CD14-positive monocyte (primary cell): ENCODE measurements around the gene NARF. TPM values are rescaled to one million over a fixed set of nuclear protein-coding genes. Genes with fewer than 3 reads are reported as not detected.

ENCODE experiments used
- DNase-seq, 3 donors: peaks; one replicate each; pipeline ENCODE4 v3.0.0-alpha.2; 2011 to 2022
- H2AFZ ChIP-seq: 2 replicates; pipeline ENCODE4 v1.6.0; 2012; ENCODE audit warnings: mild to moderate bottlenecking, low read depth, low read length, inconsistent platforms; ENCODE audit not compliant: insufficient read depth, poor library complexity, severe bottlenecking
- H3K27ac ChIP-seq, 2 donors: 1 replicate in 1 of 2; 2 replicates in 1 of 2; pipeline ENCODE4 v1.5.1; 2012 to 2013; ENCODE audit warnings: low read length in 2 of 2, control low read depth in 1 of 2, inconsistent platforms in 1 of 2, low read depth in 1 of 2, mild to moderate bottlenecking in 1 of 2
- H3K27me3 ChIP-seq, 2 donors: one replicate each; pipeline versions ENCODE4 v1.6.0 to v1.6.1; 2011 to 2013; ENCODE audit warnings: low read length in 2 of 2; ENCODE audit not compliant: control insufficient read depth in 2 of 2, insufficient read depth in 2 of 2
- H3K36me3 ChIP-seq, 2 donors: replicated peaks in 1 of 2; 1 replicate in 1 of 2; 2 replicates in 1 of 2; pipeline versions ENCODE4 v1.5.1 to v1.6.1; 2012 to 2013; ENCODE audit warnings: low read length in 2 of 2, control low read depth in 1 of 2, inconsistent platforms in 1 of 2, mild to moderate bottlenecking in 1 of 2; ENCODE audit not compliant: insufficient read depth in 2 of 2, control insufficient read depth in 1 of 2
- H3K4me1 ChIP-seq, 2 donors: 1 replicate in 1 of 2; 2 replicates in 1 of 2; pipeline versions ENCODE4 v1.5.1 to v1.6.1; 2012 to 2013; ENCODE audit warnings: low read length in 2 of 2, control low read depth in 1 of 2, inconsistent platforms in 1 of 2, mild to moderate bottlenecking in 1 of 2, moderate library complexity in 1 of 2; ENCODE audit not compliant: insufficient read depth in 2 of 2, control insufficient read depth in 1 of 2
- H3K4me2 ChIP-seq: replicated peaks from 2 replicates; pipeline ENCODE3; 2012; ENCODE audit warnings: low read length, moderate library complexity, mild to moderate bottlenecking; ENCODE audit not compliant: poor library complexity, severe bottlenecking; ENCODE audit errors: extremely low read depth
- H3K4me3 ChIP-seq, 3 experiments: fragments of 200-600 bp in 1 of 3; sonication (generic) in 1 of 3; replicated peaks in 1 of 3; 1 replicate in 2 of 3; 2 replicates in 1 of 3; pipeline ENCODE4 v1.5.1; 2011 to 2013; ENCODE audit warnings: low read length in 3 of 3, mild to moderate bottlenecking in 3 of 3, control low read depth in 2 of 3, low read depth in 2 of 3, inconsistent platforms in 1 of 3, moderate library complexity in 1 of 3
- H3K79me2 ChIP-seq: 2 replicates; pipeline ENCODE4 v1.6.0; 2012; ENCODE audit warnings: mild to moderate bottlenecking, control low read depth, inconsistent platforms, low read length, moderate library complexity; ENCODE audit not compliant: insufficient read depth
- H3K9ac ChIP-seq: 2 replicates; pipeline ENCODE4 v1.6.0; 2017; ENCODE audit warnings: low read length, mild to moderate bottlenecking; ENCODE audit not compliant: insufficient read depth, poor library complexity, severe bottlenecking
- H3K9me3 ChIP-seq, 2 donors: replicated peaks in 1 of 2; 1 replicate in 1 of 2; 2 replicates in 1 of 2; pipeline versions ENCODE4 v1.5.1 to v1.6.1; 2012 to 2013; ENCODE audit warnings: low read length in 2 of 2, control low read depth in 1 of 2; ENCODE audit not compliant: control insufficient read depth in 1 of 2, insufficient read depth in 1 of 2
- H4K20me1 ChIP-seq: 2 replicates; pipeline ENCODE4 v1.6.0; 2012; ENCODE audit warnings: mild to moderate bottlenecking, low read length, control low read depth, moderate library complexity; ENCODE audit not compliant: insufficient read depth
- H3K27ac Mint-ChIP-seq, 7 donors: one replicate each; pipeline ENCODE4 v1.8.0; 2020; ENCODE audit warnings: mild to moderate bottlenecking in 7 of 7, mixed read lengths in 7 of 7, moderate library complexity in 6 of 7, inconsistent platforms in 2 of 7
- H3K27me3 Mint-ChIP-seq, 3 donors: one replicate each; pipeline ENCODE4 v1.8.0; 2021 to 2022; ENCODE audit warnings: low read depth in 3 of 3, mild to moderate bottlenecking in 3 of 3, mixed read lengths in 3 of 3, moderate library complexity in 3 of 3, inconsistent platforms in 1 of 3
- H3K36me3 Mint-ChIP-seq, 2 donors: one replicate each; pipeline ENCODE4 v1.8.0; 2020; ENCODE audit warnings: mixed read lengths in 2 of 2, inconsistent platforms in 1 of 2, mild to moderate bottlenecking in 1 of 2
- H3K4me1 Mint-ChIP-seq: one replicate; pipeline ENCODE4 v1.8.0; 2020; ENCODE audit warnings: mild to moderate bottlenecking, mixed read lengths
- H3K4me3 Mint-ChIP-seq, 2 donors: one replicate each; pipeline ENCODE4 v1.8.0; 2020; ENCODE audit warnings: mild to moderate bottlenecking in 2 of 2, mixed read lengths in 2 of 2, moderate library complexity in 1 of 2
- H3K9me3 Mint-ChIP-seq, 7 donors: one replicate each; pipeline ENCODE4 v1.8.0; 2020 to 2022; ENCODE audit warnings: mixed read lengths in 7 of 7, mild to moderate bottlenecking in 6 of 7, moderate library complexity in 6 of 7, inconsistent platforms in 2 of 7
- CTCF ChIP-seq: fragments of 200-600 bp; IDR thresholded peaks from one replicate; pipeline ENCODE4 v1.8.0; 2022; ENCODE audit warnings: antibody characterized with exemption, mild to moderate bottlenecking
- WGBS: methylation state at CpG from one replicate; pipeline ENCODE4 v1.1.5; 2013; ENCODE audit warnings: missing lambda C conversion rate; ENCODE audit not compliant: insufficient coverage; 5-methylcytosine and 5-hydroxymethylcytosine counted together
- intact Hi-C, 2 donors: fragments of 100-400 bp; cut with micrococcal nuclease; formaldehyde crosslinking; loops; one replicate each; pipeline versions ENCODE4 v1.15.0 to v1.15.1; 2023
- polyA plus RNA-seq, 3 donors: library from polyadenylated mRNA; depleted of rRNA in 1 of 3; unstranded in 2 of 3; stranded (reverse) in 1 of 3; fragments of 300-500 nt in 2 of 3; fragments of >200 nt in 1 of 3; fragmentation: Illumina TruSeq in 2 of 3; gene quantifications; 1 replicate in 2 of 3; 2 replicates in 1 of 3; pipeline ENCODE4 v1.2.3, GENCODE V29; 2012 to 2021

The NARF gene
- polyA plus RNA-seq, 3 donors, result 91.2 to 101 (median 100) TPM

DNA sequence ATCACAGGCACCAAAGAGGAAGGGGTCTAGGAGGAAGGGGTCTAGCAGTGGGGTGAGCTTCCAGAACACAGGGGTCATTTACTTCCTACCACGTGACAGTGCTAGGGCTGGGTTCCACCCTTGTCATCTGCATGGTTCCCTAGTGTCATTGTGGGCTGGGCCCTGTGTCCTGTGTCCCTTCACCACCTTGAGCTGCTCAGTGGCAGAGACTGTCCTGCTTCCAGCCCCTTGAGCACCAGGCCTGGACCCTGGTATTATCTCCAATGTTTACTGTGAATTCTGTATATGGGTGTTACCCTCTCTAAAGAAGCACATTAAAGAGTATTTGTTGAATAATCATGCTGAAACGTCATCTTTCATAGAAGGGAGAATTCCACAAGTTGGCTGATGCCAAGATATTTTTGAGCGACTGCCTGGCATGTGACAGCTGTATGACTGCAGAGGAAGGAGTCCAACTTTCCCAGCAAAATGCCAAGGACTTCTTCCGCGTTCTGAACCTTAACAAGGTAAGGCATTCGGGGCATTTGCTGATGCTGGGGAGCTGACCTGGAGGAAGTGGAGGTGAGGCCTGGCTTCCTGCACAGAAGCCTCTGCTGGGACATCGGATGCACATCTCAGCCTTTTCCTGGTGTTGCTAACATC lies 5.5 kb downstream of the NARF start:
- H4K20me1 ChIP-seq, result peaks cover 38% of the 10 kb centered on the region
- peaks cover 73 to 92% of the 10 kb centered on the region in 2 donors for H3K36me3 ChIP-seq
- H3K4me1 ChIP-seq, result peaks cover 7% of the 10 kb centered on the region in 2 donors
- DNase-seq, result no peak
- Mint-ChIP-seq H3K4me3 (no peak overlapping the region), H3K9me3 (no peaks in the 10 kb centered on the region), H3K27me3 (peaks cover 0 to 1% (median 0%) of the 10 kb centered on the region in 3 donors), H3K4me1 (peaks cover 6% of the 10 kb centered on the region), H3K27ac (peak overlapping the region in 3 of 7 donors; percentile 20 to 66 (median 49)), H3K36me3 (peaks cover 74 to 90% of the 10 kb centered on the region in 2 donors)
- 94% methylated on average over 6 of the region's 7 CpGs for WGBS
- no peak for TF ChIP-seq CTCF
- H3K27me3 ChIP-seq, result no peaks in the 10 kb centered on the region
- H3K4me2 ChIP-seq, result no peak overlapping the region
- H2AFZ ChIP-seq, result no peak overlapping the region
- H3K4me3 ChIP-seq, result no peak overlapping the region
- H3K9ac ChIP-seq, result no peak overlapping the region
- no peak overlapping the region for H3K27ac ChIP-seq
- intact Hi-C loops, result no loop called here
- H3K79me2 ChIP-seq, result peaks cover 23% of the 10 kb centered on the region
- H3K9me3 ChIP-seq, result no peaks in the 10 kb centered on the region

DNA sequence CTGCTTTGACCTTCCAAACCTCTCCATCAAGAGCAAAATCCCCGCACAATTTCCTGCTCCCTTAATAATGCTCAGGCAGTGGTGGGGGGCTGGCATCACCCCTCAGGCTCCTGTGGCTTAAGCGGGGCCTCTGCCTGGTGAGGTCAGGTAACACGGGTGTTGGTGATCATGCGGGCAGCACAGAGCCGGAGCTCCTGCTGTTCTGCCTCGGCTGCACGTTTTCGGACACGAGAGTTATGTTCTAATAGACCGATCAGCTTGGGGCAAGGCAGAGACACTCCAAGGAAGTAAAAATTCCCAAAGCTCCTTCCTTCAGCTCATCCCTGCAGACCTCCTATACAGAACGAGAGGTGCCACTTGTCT lies 6.0 kb downstream of the NARF start:
- H3K36me3 Mint-ChIP-seq, result peaks cover 79 to 95% of the 10 kb centered on the region in 2 donors
- WGBS, result 97% methylated on average over 10 of the region's 11 CpGs
- Histone ChIP-seq H3K36me3 (peaks cover 77 to 97% of the 10 kb centered on the region in 2 donors), H4K20me1 (peaks cover 33% of the 10 kb centered on the region), H3K9me3 (no peaks in the 10 kb centered on the region), H3K4me2 (no peak overlapping the region), H3K27ac (no peak overlapping the region), H3K9ac (no peak overlapping the region), H3K4me3 (no peak overlapping the region), H3K4me1 (peaks cover 2% of the 10 kb centered on the region in 2 donors), H2AFZ (no peak overlapping the region), H3K79me2 (peaks cover 19% of the 10 kb centered on the region), H3K27me3 (no peaks in the 10 kb centered on the region)
- H3K27ac Mint-ChIP-seq, result peak overlapping the region in 1 of 7 donors; percentile 20
- intact Hi-C loops, result no loop called here
- TF ChIP-seq CTCF, result no peak
- peaks cover 0 to 1% (median 0%) of the 10 kb centered on the region in 3 donors for H3K27me3 Mint-ChIP-seq
- H3K4me3 Mint-ChIP-seq, result no peak overlapping the region
- H3K9me3 Mint-ChIP-seq, result no peaks in the 10 kb centered on the region
- DNase-seq, result no peak
- H3K4me1 Mint-ChIP-seq, result peaks cover 1% of the 10 kb centered on the region
